ENCODE results near the gene TMEM63A. TPM values are rescaled to one million over a fixed set of nuclear protein-coding genes. Genes with fewer than 3 reads are reported as not detected.
A peak's percentile ranks its signal among the peaks of the same experiment; 100 is the strongest.

The TMEM63A gene
- total and polyA plus RNA-seq, 10 of the 15 experiments (the other 5 are each of a cell fraction or from before 2014, with no cell fraction given) = 1.3 to 33.5 (median 15.2) TPM

GRCh38 chr1:225918280-225918679 is 36.1 kb upstream of the TMEM63A start (continued):
- TF ChIP-seq PKNOX1 (IDR thresholded peaks at IDR 0.05) (no peak), LARP7 (IDR thresholded peaks at IDR 0.05) (no peak), TCF12 (IDR thresholded peaks at IDR 0.05; ENCODE audit: low read depth, low read length) (no peak), KDM1A (IDR thresholded peaks at IDR 0.05; ENCODE audit: borderline replicate concordance) (no peak)

- no peak for FAIRE-seq
- ChIA-PET SMC1A (ENCODE audit: uncharacterized antibody, unreplicated experiment) (no interaction called here), CTCF (no interaction called here)
Observed at GRCh38 chr1:225917536-225917935, 35.4 kb upstream of the TMEM63A start.

GRCh38 chr1:225917101-225917500 is 34.9 kb upstream of the TMEM63A start:
- Histone ChIP-seq H2AFZ (ENCODE audit: control insufficient read depth, low read depth, low read length) (no peak overlapping the region), H3K36me3 (ENCODE audit: control insufficient read depth in 2 of 2, insufficient read depth in 2 of 2, low read length in 1 of 2) (peaks cover 3 to 10% of the 10 kb centered on the region in 2 experiments), H3K79me2 (ENCODE audit: control insufficient read depth, insufficient read depth, low read length) (no peaks in the 10 kb centered on the region), H3K4me1 (ENCODE audit: control insufficient read depth, insufficient read depth, low read length) (peaks cover 4% of the 10 kb centered on the region), H3K9me3 (replicated peaks; ENCODE audit: control insufficient read depth, insufficient read depth, low read length) (no peaks in the 10 kb centered on the region), H3K4me3 (no peak overlapping the region), H3K9ac (ENCODE audit: control insufficient read depth, insufficient read depth, low read length) (no peak overlapping the region), H4K20me1 (ENCODE audit: control insufficient read depth, insufficient read depth) (no peaks in the 10 kb centered on the region), H3K4me2 (ENCODE audit: control insufficient read depth, insufficient read depth) (no peak overlapping the region), H3K27me3 (replicated peaks in 1 of 2; ENCODE audit: control insufficient read depth in 2 of 2, insufficient read depth in 2 of 2, low read length in 1 of 2) (no peaks in the 10 kb centered on the region), H3K27ac (ENCODE audit: control insufficient read depth, insufficient read depth) (no peak overlapping the region)
- ATAC-seq = no peak
- FAIRE-seq = no peak
- DNase-seq (ENCODE audit: low read depth, low spot score) = no peak
- POLR2A ChIA-PET = no interaction called here
- WGBS (ENCODE audit: insufficient coverage, insufficient replicate concordance, low lambda C conversion rate, missing lambda C conversion rate) = 100% methylated on average over 3 of the region's 3 CpGs
- intact Hi-C loops (cut with micrococcal nuclease; ENCODE audit: unreplicated experiment) (no loop called here), in situ Hi-C loops (cut with MboI) (no loop called here)
- no TSS peak for BruUV-seq (replicated peaks)
- RAD21 ChIA-PET (ENCODE audit: unreplicated experiment) = no interaction called here
- SMC1A ChIA-PET (ENCODE audit: uncharacterized antibody, unreplicated experiment) = no interaction called here
- TF ChIP-seq ZNF274 (IDR thresholded peaks at IDR 0.05; ENCODE audit: insufficient read depth, insufficient read length) (no peak), ATF2 (IDR thresholded peaks at IDR 0.05; ENCODE audit: low read length) (no peak), EP300 (IDR thresholded peaks at IDR 0.05; ENCODE audit: borderline replicate concordance in 1 of 2, control insufficient read depth in 1 of 2, low read depth in 2 of 2, low read length in 2 of 2) (no peak), POLR2A (IDR thresholded peaks at IDR 0.05; ENCODE audit: low read depth, low read length) (no peak), YBX1 (IDR thresholded peaks at IDR 0.05) (no peak), RAD51 (IDR thresholded peaks at IDR 0.05) (no peak), TCF3 (IDR thresholded peaks at IDR 0.05; ENCODE audit: borderline replicate concordance, insufficient read depth, low read depth, low read length) (no peak), STAT1 (conservative IDR thresholded peaks at IDR 0.05) (no peak), SP1 (IDR thresholded peaks at IDR 0.05; ENCODE audit: low read depth, low read length) (no peak), ASH2L (IDR thresholded peaks at IDR 0.05; ENCODE audit: borderline replicate concordance, low read depth) (no peak), ZNF622 (IDR thresholded peaks at IDR 0.05) (no peak), ZNF217 (IDR thresholded peaks at IDR 0.05) (no peak), MYB (IDR thresholded peaks at IDR 0.05; ENCODE audit: borderline replicate concordance, low read depth, low read length) (no peak)
- CTCF ChIA-PET = no interaction called here

More at GRCh38 chr1:225917536-225917935, 35.4 kb upstream of the TMEM63A start:
- in situ Hi-C loops (cut with MboI) = no loop called here
- no peaks in the 10 kb centered on the region for H3K27me3 ChIP-seq (replicated peaks in 1 of 2; ENCODE audit: control insufficient read depth in 2 of 2, insufficient read depth in 2 of 2, low read length in 1 of 2)
- DNase-seq (ENCODE audit: low read depth, low spot score) (no peak), ATAC-seq (peak; percentile 10; the same call in 1 of the 3 replicates)
- intact Hi-C loops (cut with micrococcal nuclease; ENCODE audit: unreplicated experiment) = no loop called here
- peaks cover 2% of the 10 kb centered on the region for H3K79me2 ChIP-seq (ENCODE audit: control insufficient read depth, insufficient read depth, low read length)
- no peak overlapping the region for H3K4me2 ChIP-seq (ENCODE audit: control insufficient read depth, insufficient read depth)
- no peaks in the 10 kb centered on the region for H3K9me3 ChIP-seq (replicated peaks; ENCODE audit: control insufficient read depth, insufficient read depth, low read length)
- no peak overlapping the region for H3K4me3 ChIP-seq
- TF ChIP-seq NR2F1 (conservative IDR thresholded peaks at IDR 0.05) = no peak
- TF ChIP-seq BACH1 (IDR thresholded peaks at IDR 0.05; ENCODE audit: borderline replicate concordance) = 0 out of 2 replicates have a peak, but pooled peaks have one; percentile 31
- BruUV-seq (replicated peaks) = no TSS peak
- peaks cover 6% of the 10 kb centered on the region for H3K4me1 ChIP-seq (ENCODE audit: control insufficient read depth, insufficient read depth, low read length)
- POLR2A ChIA-PET = interaction anchor here (0.5 kb wide), 1 partner anchor 247 kb away, joined by 5 read pairs; no protein-coding TSS in a partner anchor
- no peaks in the 10 kb centered on the region for H4K20me1 ChIP-seq (ENCODE audit: control insufficient read depth, insufficient read depth)
- RAD21 ChIA-PET (ENCODE audit: unreplicated experiment) = no interaction called here
- H2AFZ ChIP-seq (ENCODE audit: control insufficient read depth, low read depth, low read length) = no peak overlapping the region
- no peak overlapping the region for H3K27ac ChIP-seq (ENCODE audit: control insufficient read depth, insufficient read depth)
- 59% methylated on average over 5 of the region's 5 CpGs for WGBS (ENCODE audit: insufficient coverage, insufficient replicate concordance, low lambda C conversion rate, missing lambda C conversion rate)
- no peak overlapping the region for H3K9ac ChIP-seq (ENCODE audit: control insufficient read depth, insufficient read depth, low read length)
- H3K36me3 ChIP-seq (ENCODE audit: control insufficient read depth in 2 of 2, insufficient read depth in 2 of 2, low read length in 1 of 2) = peaks cover 3 to 10% of the 10 kb centered on the region in 2 experiments
